SK-N-SH (cell line): ENCODE data around the gene IDUA. TPM values are rescaled to one million over a fixed set of nuclear protein-coding genes. Genes with fewer than 3 reads are reported as not detected.

Experiments
- CTCF ChIA-PET: fragments of 300-600, 350-600 bp; formaldehyde crosslinking; extraction: SDS; loops from one replicate; lab custom pipeline; 2021; lab: Yijun Ruan, JAX
- POLR2A ChIA-PET: fragments of 350-600 bp; sonication (Branson Sonifier 250); formaldehyde crosslinking; extraction: SDS; loops from one replicate; lab custom pipeline; 2020; ENCODE audit warnings: antibody characterized with exemption, inconsistent platforms; lab: Yijun Ruan, JAX
- DNase-seq: peaks from one replicate; pipeline ENCODE4 v3.0.0; 2012
- H2AFZ ChIP-seq: fragments of 200-600 bp; sonication (generic); 2 replicates; pipeline ENCODE4 v1.8.1; 2016; ENCODE audit warnings: antibody characterized with exemption, mild to moderate bottlenecking, low read depth
- H3F3A ChIP-seq: fragments of 200-600 bp; sonication (generic); replicated peaks from 2 replicates; pipeline ENCODE3; 2016; ENCODE audit warnings: antibody characterized with exemption, mild to moderate bottlenecking; ENCODE audit not compliant: insufficient read depth
- H3K27ac ChIP-seq, 2 experiments: fragments of 200-500 bp in 1 of 2; fragments of 200-600 bp in 1 of 2; sonication (Bioruptor generic) in 1 of 2; sonication (generic), shearing (Covaris generic) in 1 of 2; 2 replicates each; pipeline versions ENCODE4 v1.5.1 to v1.6.1; 2014 to 2016; ENCODE audit warnings: low read depth in 2 of 2, inconsistent platforms in 1 of 2, low read length in 1 of 2, mild to moderate bottlenecking in 1 of 2, mixed read lengths in 1 of 2
- H3K27me3 ChIP-seq: fragments of 200-600 bp; sonication (generic), shearing (Covaris generic); 2 replicates; pipeline ENCODE4 v1.6.1; 2016; ENCODE audit warnings: mixed run types; ENCODE audit not compliant: insufficient read depth
- H3K36me3 ChIP-seq, 2 experiments: fragments of 200-500 bp in 1 of 2; fragments of 200-600 bp in 1 of 2; sonication (Bioruptor generic) in 1 of 2; sonication (generic) in 1 of 2; replicated peaks in 1 of 2; 2 replicates each; pipeline versions ENCODE3 to v1.5.1; 2014 to 2016; ENCODE audit warnings: low read length in 1 of 2, mild to moderate bottlenecking in 1 of 2; ENCODE audit not compliant: insufficient read depth in 2 of 2, control insufficient read depth in 1 of 2
- H3K4me1 ChIP-seq, 2 experiments: fragments of 200-500 bp in 1 of 2; fragments of 200-600 bp in 1 of 2; sonication (Bioruptor generic) in 1 of 2; sonication (generic), shearing (Covaris generic) in 1 of 2; 2 replicates each; pipeline versions ENCODE4 v1.5.1 to v1.6.1; 2014 to 2016; ENCODE audit warnings: low read depth in 1 of 2, low read length in 1 of 2, mixed run types in 1 of 2; ENCODE audit not compliant: insufficient read depth in 2 of 2, control insufficient read depth in 1 of 2
- H3K4me2 ChIP-seq: fragments of 200-600 bp; sonication (generic), shearing (Covaris generic); 2 replicates; pipeline ENCODE4 v1.6.1; 2017; ENCODE audit warnings: mixed run types
- H3K4me3 ChIP-seq, 2 experiments: fragments of 200-500 bp in 1 of 2; fragments of 200-600 bp in 1 of 2; sonication (Bioruptor generic) in 1 of 2; sonication (generic), shearing (Covaris generic) in 1 of 2; 2 replicates each; pipeline versions ENCODE4 v1.5.1 to v1.8.1; 2014 to 2016; ENCODE audit warnings: low read depth in 2 of 2, inconsistent platforms in 1 of 2, low read length in 1 of 2, mild to moderate bottlenecking in 1 of 2, mixed read lengths in 1 of 2, moderate library complexity in 1 of 2
- H3K79me2 ChIP-seq: fragments of 200-600 bp; sonication (generic); 2 replicates; pipeline ENCODE4 v1.8.1; 2017; ENCODE audit warnings: mild to moderate bottlenecking; ENCODE audit not compliant: insufficient read depth
- H3K9ac ChIP-seq: fragments of 200-600 bp; sonication (generic); 2 replicates; pipeline ENCODE4 v1.6.1; 2017; ENCODE audit warnings: mixed run types
- H3K9me2 ChIP-seq: fragments of 200-600 bp; sonication (generic); 2 replicates; pipeline ENCODE4 v1.6.1; 2017; ENCODE audit warnings: mixed run types
- H3K9me3 ChIP-seq: fragments of 200-600 bp; sonication (generic); 2 replicates; pipeline ENCODE4 v1.6.1; 2017; ENCODE audit warnings: mixed run types, mild to moderate bottlenecking, moderate library complexity
- H4K20me1 ChIP-seq: fragments of 200-600 bp; sonication (generic); 2 replicates; pipeline ENCODE4 v1.6.1; 2017; ENCODE audit warnings: mild to moderate bottlenecking, mixed run types; ENCODE audit not compliant: insufficient read depth
- CHD2 ChIP-seq: fragments of 150-350 bp; IDR thresholded peaks from 2 replicates; pipeline ENCODE4 v1.6.1; 2018; ENCODE audit warnings: low read length; ENCODE audit not compliant: partially characterized antibody
- EP300 ChIP-seq, 2 experiments: IDR thresholded peaks; 2 replicates each; pipeline versions ENCODE4 v1.4.0 to v1.6.1; 2012; ENCODE audit warnings: borderline replicate concordance in 1 of 2, low read depth in 1 of 2, low read length in 1 of 2
- EZH2phosphoT487 ChIP-seq: fragments of 200-600 bp; sonication (generic); IDR thresholded peaks from 2 replicates; pipeline ENCODE4 v1.6.1; 2017; ENCODE audit warnings: low read depth, mixed run types, mild to moderate bottlenecking, antibody characterized with exemption, moderate library complexity, borderline replicate concordance
- FOSL2 ChIP-seq: IDR thresholded peaks from 2 replicates; pipeline ENCODE4 v1.4.0; 2012; ENCODE audit warnings: low read depth, mild to moderate bottlenecking, moderate library complexity, borderline replicate concordance
- FOXM1 ChIP-seq: IDR thresholded peaks from 2 replicates; pipeline ENCODE4 v1.4.0; 2012; ENCODE audit warnings: low read depth, mild to moderate bottlenecking
- GABPA ChIP-seq: IDR thresholded peaks from 2 replicates; pipeline ENCODE4 v1.4.0; 2012; ENCODE audit warnings: low read depth, mild to moderate bottlenecking
- IRF3 ChIP-seq: fragments of 150-350 bp; IDR thresholded peaks from 2 replicates; pipeline ENCODE4 v1.6.1; 2016; ENCODE audit warnings: mild to moderate bottlenecking, low read depth, low read length
- PBX3 ChIP-seq: IDR thresholded peaks from 2 replicates; pipeline ENCODE4; 2012
- POLR2AphosphoS5 ChIP-seq: IDR thresholded peaks from 2 replicates; pipeline ENCODE4 v1.6.1; 2012; ENCODE audit warnings: low read depth, low read length
- SMC3 ChIP-seq: IDR thresholded peaks from 2 replicates; pipeline ENCODE4 v1.6.1; 2012; ENCODE audit warnings: low read depth, low read length, improper control_type of control experiment
- TCF12 ChIP-seq: IDR thresholded peaks from 2 replicates; pipeline ENCODE4 v1.4.0; 2012
- ZBTB33 ChIP-seq: IDR thresholded peaks from 2 replicates; pipeline ENCODE4 v1.4.0; 2012; ENCODE audit warnings: low read depth, borderline replicate concordance
- WGBS: methylation state at CpG from one replicate; pipeline ENCODE4 v1.1.6; 2017; ENCODE audit warnings: low lambda C conversion rate; 5-methylcytosine and 5-hydroxymethylcytosine counted together
- polyA plus RNA-seq, 3 experiments: library from polyadenylated mRNA; depleted of rRNA; stranded (reverse); fragments of >200 nt; gene quantifications; 2 replicates each; pipeline ENCODE4 v1.2.3, GENCODE V29; 2012

IDUA gene
- polyA plus RNA-seq, 1 of the 3 experiments (the other 2 are of a cell fraction) = 24.4 TPM

GRCh38 chr4:1004071-1004418 lies 17.2 kb downstream of the IDUA start:
- H3F3A ChIP-seq = no peaks in the 10 kb centered on the region
- DNase-seq = no peak
- no peaks in the 10 kb centered on the region for H3K79me2 ChIP-seq
- H3K4me3 ChIP-seq = no peak overlapping the region
- POLR2A ChIA-PET = no interaction called here
- H2AFZ ChIP-seq = no peak overlapping the region
- 0 out of 2 replicates have a peak, but pooled peaks cover 3% of the 10 kb centered on the region for H4K20me1 ChIP-seq
- no peak overlapping the region for H3K9ac ChIP-seq
- peaks cover 0 to 2% of the 10 kb centered on the region in 2 experiments; a peak in 1 of 4 replicates for H3K4me1 ChIP-seq
- peaks cover 49% of the 10 kb centered on the region for H3K27me3 ChIP-seq
- CTCF ChIA-PET = interaction anchor here (1.1 kb wide), 1 partner anchor 17 kb away, joined by 6 read pairs; the partner anchor contains the start of gene IDUA
- no peaks in the 10 kb centered on the region for H3K9me3 ChIP-seq
- no peaks in the 10 kb centered on the region for H3K9me2 ChIP-seq
- WGBS = 61% methylated on average over 7 of the region's 13 CpGs
- H3K4me2 ChIP-seq = no peak overlapping the region
- no peaks in the 10 kb centered on the region for H3K36me3 ChIP-seq
- TF ChIP-seq POLR2AphosphoS5 = no peak
- TF ChIP-seq SMC3 = no peak
- no peak for TF ChIP-seq GABPA
- TF ChIP-seq FOSL2 = no peak
- no peak for TF ChIP-seq ZBTB33
- TF ChIP-seq EP300 (IDR thresholded peaks at IDR 0.05; ENCODE audit: borderline replicate concordance in 1 of 2, low read depth in 1 of 2, low read length in 1 of 2) = no peak
- no peak for TF ChIP-seq CHD2
- no peak for TF ChIP-seq TCF12
- no peak for TF ChIP-seq EZH2phosphoT487
- TF ChIP-seq IRF3 = no peak
- no peak for TF ChIP-seq FOXM1
- TF ChIP-seq PBX3 = no peak
- TF ChIP-seq, all 33 proteins: peak for 0
- no peak overlapping the region for H3K27ac ChIP-seq
